Activated CD8-positive, alpha-beta memory T cell treated with anti-CD3 and anti-CD28 coated beads, Interleukin-2, amount 50 U/mL, for 4 hours (primary cell): ENCODE results near the gene PRM2.

Experiments
- DNase-seq: peaks from one replicate; pipeline ENCODE4 v3.0.0-alpha.2; 2020

Gene PRM2, protein sequence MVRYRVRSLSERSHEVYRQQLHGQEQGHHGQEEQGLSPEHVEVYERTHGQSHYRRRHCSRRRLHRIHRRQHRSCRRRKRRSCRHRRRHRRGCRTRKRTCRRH

DNA sequence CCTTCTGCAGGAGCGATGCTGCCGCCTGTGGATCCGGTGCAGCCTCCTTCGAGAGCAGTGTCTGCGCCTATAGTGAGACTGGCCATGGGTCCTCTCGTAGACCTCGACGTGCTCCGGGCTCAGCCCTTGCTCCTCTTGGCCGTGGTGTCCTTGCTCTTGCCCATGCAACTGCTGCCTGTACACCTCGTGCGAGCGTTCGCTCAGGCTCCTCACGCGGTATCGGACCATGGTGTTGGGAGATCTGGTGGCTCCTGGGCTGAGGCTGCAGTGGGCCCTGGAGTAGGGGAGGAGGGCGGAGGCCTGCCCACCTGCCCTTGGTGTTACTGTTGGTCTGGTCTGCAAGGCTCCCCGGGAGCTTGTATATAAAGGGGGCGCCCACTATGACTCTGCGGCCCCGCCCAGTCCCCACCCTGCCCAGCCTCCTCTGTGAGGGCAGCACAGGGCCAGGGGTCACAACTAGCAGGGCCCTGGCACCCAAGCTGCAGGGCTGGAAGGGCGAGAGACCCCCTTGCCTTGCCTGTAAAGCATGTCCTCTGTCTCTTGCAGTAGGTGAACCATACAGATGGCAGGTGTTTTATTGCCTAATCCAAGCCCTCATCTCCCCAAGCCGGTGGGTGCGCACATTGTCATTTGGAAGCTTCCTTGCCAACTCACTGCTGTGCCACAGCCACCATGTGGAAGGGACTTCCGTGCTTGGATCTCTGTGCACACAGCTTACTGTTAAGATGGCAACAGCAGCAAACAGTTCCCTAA is at the start of gene PRM2:
Gene PRM2 (minus strand): TSS at position 338 of the 753 bp plus-strand sequence. CDS start 110 bp downstream, at position 228.
- no peak for DNase-seq

DNA sequence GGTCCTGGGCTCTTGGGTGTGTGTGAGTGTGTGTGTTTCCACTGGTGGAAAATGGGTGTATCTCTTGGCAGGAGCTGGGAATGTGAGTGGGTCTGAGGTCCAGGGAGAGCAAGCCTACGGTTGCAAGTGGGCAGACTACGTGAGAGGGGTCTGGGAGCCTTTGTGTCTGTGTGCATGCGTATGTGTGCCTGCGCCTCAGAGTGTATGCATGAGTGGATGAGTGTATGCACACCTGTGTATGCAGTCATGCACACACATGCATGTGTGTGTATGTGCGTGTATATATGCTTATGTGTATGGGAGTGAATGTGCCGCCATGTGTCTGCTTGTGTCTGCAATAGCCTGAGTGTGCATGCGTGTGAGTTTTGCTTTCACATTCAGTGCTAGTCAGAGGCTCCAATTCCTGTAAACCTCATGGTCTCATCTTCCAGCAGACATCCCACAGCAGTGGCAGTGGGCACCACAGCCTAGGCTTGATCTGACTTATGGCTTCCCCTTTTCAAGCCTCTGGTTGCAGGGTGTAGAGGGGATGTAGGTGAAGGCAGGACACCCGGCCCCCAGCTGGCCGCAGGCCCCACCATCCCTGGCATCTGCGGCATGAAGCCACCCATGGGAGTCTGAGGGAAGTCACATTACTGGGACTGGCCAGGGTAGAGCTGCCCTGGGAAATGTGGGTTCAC is 49.3 kb upstream of the PRM2 start:
- DNase-seq: no peak

DNA sequence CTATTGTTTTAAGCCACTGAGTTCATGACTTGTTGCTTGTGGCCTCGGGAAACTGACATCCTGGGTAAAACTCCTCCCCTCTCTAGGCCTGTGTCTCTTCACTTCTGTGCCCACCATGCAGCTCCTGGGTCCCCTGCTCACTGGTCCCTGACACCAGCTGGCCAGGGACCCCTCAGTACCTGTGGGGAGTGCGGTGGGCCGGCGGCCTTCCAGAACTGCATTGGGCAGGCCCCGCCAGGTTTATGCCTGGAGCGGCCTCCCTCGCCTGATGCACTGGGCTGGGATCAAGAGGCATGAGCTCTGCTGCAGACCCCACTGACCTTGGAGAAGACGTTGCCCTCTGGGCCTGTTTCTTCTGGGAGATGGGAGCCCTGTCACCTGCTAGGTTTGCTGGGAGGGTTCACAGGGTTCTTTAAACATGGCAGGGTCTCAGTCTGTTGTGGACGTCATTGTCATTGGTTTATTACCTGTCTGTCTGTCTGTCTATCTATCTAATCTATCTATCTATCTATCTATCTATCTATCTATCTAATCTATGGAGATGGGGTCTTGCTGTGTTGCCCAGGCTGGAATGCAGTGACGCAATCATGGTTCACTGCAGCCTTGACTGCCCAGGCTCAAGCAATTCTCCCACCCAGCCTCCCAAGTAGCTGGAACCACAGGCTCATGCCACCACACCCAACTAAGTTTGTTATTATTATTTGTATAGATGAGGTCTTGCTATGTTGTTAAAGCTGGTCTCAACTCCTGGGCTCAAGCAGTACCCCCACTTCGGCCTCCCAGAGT is 47.5 kb upstream of the PRM2 start:
- DNase-seq: no peak

DNA sequence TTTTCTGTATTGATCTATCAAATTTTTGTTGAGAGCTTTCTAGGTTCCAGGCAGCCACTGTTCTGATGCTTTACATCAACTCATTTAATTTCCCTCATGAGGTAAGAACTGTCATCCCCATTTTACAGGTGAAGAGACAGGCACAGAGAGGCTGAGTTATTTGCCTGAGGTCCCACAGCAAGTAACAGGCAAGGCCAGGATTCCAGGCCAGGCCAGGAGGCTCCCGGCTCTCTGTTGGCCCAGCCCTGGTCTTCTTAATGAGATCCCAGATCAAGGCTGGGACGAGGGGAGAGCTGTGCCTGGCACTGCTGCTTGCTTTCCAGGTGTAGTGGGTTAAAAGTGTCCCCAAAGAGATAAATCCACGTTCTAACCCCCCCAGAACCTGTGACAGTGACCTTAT is 46.5 kb upstream of the PRM2 start:
- no peak for DNase-seq

DNA sequence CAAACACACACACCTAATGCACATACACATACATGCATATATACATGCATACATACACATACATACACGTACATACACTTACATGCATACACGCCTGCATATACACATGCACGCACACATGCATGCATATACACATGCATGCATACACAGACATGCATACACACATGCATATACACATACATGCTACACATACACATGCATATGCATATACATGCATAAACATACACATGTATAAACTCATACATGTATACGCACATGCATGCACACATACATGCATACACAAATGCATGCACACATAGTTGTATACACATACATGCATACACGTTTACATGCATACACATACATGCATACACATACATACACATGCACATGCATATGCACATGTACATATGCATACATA is 45.4 kb upstream of the PRM2 start:
- no peak for DNase-seq

DNA sequence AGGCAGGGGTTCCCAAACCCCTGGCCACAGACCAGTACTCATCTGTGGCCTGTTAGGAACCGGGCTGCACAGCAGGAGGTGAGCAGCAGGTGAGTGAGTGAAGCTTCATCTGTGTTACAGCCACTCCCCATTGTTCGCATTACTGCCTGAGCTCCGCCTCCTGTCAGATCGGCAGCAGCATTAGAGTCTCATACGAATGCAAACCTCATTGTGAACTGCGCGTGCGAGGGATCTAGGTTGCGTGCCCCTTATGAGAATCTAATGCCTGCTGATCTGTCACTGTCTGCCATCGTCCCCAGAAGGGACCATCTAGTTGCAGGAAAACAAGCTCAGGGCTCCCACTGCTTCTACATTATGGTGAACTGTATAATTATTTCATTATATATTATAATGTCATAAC is 43.9 kb upstream of the PRM2 start:
- no peak for DNase-seq

- no peak for DNase-seq
Measured at GRCh38 chr16:11319529-11320146, 43.4 kb upstream of the PRM2 start.

DNA sequence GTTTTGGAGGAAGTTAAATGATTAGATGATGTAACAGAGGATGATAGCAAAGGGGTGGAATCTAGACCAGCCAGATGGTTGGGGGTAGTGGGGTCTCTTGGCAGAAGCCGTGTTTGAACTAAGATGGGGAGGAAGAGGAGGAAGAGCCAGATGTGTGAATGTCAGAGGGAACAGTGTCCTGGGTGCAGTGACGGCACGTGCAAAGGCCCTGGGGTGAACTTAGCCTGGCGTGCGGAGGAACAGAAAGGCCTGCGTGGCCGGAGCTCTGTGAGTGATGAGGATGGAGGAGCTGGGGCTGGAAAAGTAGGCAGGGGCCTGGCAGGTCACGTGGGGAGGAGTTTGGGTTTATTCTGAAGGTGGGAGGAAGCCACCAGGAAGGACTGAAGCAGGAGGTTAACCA is 42.5 kb upstream of the PRM2 start:
- DNase-seq: no peak

GRCh38 chr16:11316331-11317015 is 40.2 kb upstream of the PRM2 start:
- no peak for DNase-seq

DNA sequence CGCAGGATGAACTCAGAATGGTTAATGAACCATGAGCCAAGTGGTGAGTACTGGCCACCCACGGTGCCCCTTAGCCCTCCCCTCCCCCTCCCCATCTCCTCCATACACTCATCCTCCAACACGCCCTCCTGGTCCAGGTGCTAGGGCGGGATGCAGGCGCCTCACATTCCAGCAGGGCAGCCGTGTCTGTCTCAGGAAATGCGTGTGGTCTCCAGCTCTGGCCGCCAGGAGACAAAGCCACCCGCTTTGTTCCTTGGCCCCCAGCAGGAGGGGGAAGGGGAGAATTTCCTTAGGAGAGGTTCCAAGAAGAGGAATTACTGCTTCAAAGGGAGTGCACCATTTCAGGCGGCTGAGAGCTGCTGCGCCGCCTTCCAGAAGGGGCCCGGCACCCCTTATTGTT is 39.2 kb upstream of the PRM2 start:
- no peak for DNase-seq

DNA sequence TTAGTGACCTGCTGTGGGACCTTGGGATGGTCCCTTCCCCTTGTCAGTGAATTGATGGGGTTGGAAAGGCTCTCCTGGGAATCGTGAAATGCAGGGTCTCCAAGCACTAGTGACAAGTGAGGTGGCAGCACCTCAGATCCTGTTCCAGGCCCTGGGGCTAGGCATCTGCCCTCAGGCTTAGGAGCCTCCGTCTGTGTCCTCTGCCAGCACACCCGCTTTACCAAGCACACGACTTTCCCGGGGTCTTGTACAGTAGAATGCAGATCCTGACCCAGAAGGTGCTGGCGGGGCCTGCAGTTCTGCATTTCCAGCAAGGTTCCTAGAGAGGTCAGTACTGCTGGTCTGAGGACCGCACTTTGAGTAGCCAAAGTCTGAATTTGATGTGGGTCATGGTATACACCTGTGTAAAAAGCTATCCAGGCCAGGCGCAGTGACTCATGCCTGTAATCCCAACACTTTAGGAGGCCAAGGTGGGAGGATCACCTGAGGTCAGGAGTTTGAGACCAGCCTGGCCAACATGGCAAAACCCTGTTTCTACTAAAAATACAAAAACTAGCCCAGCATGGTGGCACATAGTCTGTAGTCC is 38.1 kb upstream of the PRM2 start:
- DNase-seq: no peak

DNA sequence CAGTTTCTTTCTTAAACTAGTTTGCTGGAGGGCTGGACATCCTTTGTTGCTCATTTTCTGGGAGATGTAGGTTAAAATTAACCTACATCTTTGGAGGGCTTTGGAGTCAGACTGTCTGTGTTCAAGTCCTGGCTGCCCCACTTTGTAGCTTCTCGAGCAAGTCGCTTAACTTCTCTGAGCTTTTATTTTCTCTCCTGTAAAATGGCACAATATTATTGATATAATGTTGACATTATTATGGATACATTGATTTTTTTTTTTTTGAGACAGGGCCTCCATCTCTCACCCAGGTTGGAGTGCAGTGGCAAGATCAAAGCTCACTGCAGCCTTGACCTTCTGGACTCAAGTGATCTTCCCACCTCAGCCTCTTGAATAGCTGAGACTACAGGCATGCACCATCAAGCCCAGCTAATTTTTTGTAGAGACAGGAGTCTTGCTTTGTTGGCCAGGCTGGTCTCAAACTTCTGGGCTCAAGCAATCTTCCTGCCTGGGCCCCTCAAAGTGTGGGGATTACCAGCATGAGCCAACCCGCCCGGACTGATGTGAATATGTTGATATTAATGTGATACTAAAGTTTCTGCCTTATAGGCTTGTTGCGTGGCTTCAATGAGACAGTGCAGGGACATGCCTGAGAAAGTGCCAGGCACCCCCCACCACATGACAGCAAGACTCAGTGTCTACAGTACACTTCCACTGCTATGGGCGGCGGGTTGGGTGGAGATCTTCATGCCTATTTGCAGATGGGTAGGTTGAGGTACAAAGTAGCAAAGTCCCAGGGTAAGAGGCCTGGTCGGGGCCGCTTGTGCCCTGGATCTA is 37.4 kb upstream of the PRM2 start:
- no peak for DNase-seq

DNA sequence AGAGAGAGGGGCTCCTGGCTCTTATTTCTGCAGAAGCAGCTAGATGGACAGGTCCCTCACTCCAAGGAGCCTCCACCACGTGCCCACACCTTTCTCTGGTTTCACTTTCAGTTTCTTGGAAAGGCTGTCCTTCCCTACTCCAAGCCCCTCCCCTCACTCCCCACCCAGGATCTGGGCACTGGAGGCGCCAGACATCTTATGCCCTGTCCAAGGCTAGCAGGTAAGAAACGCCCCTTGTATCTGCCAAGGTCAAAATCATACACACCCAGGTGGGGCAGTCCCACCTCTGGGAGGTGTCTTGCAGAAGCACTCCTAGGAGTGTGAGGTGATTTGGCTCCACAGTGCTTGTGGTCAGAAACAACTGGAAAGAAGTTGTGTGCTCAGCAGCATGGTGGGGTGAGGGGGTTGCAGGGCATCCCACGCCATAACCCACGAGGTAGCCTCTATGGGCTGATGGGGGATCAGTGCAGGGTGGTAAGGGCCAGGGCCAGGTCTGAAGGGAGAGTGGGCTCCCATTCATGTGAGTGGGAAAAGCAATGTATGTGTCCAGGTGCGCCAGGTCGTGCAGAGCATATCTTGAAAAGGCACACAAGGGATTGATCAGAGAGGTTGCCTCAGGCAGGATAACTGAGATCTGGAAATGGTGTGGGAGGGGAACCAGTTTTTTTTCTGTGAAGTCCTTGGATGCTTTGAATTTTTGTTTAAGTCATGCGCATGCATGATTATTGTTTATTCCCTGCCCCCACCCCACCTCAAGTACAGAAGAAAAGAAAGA is 36.6 kb upstream of the PRM2 start:
- no peak for DNase-seq

DNA sequence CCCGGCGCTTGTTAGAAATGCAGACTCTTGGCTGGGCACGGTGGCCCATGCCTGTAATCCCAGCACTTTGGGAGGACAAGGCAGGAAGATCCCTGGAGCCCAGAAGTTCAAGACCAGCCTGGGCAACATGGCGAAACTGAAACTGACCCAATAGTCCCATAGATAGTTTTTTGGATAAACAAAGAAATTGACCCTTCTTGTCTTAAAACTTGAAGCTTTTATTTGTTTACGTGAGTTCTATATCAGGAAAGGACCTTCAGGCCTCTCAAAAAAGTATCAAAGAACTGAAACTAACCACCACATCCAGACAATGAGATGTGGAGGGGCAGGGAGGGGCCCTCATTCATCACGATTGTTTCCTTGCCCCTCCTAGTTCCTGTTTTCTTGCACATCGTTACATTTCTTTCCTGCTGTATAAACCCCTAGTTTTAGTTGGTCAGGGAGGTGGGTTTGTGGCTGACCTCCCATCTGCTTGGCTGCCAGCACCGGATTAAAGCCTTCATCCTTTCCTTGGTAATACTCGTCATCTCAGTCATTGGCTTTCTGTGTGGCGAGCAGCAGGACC is 34.8 kb upstream of the PRM2 start:
- no peak for DNase-seq

DNA sequence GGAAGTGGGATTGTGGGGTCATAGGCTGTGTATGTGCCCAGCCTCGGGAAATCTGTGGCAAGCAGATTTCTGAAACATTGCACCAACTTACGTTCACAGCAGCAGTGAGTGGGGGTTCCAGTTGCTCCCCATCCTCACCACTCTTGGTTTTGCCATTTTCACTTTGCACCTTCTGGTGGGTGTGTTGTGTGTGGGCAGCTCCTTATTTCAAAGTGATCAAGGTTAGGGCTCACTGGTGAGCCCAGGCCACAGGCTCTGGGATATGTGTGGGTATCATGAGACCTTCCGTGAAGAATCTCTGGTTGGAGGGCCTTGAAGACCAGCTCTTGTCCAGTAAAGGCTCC is 34.3 kb upstream of the PRM2 start:
- DNase-seq: no peak

- DNase-seq: no peak
Measured at GRCh38 chr16:11309895-11310633, 33.8 kb upstream of the PRM2 start.

GRCh38 chr16:11308493-11309283 is 32.4 kb upstream of the PRM2 start:
- DNase-seq: no peak

DNA sequence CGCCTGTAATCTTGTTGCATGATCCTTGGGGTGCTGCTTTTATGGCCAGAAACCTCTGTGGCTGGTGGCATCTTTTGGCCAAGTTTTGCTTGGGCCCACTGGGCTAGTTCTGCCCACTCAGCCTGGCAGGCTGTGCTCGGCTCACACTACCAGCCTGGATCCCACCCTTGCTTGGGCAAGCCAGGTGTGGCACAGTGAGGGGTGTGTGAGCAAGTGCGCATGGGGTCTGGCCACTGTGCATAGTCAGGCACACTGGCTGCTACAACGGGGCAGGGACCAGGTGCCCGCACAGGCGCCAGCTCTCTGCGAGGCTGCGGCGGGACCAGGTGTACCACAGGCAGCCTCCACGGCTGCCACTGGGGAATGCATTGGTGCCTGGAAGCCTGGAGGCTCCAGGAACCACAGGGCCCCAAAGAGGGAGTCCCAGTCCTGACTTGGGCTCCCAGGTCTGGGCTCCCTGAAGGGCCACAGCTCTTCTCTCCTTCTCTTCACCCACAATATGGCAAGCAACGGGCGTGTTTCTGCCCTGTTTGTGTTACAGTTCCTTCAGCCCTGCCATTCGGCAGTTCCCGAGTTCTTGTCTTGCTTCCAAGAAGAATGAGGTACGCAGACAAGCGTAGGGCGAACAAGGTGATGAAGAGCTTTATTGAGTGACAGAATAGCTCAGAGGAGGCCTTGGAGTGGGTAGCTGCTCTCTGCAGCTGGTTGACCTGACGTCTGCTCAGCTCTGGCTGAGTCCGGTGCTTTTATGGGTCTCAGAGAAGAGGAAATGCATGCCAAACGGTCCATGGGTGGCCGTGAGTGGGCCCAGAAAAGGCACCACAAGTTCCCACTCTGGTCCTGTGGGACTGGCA is 31.6 kb upstream of the PRM2 start:
- no peak for DNase-seq
